GM18507 (cell line): ENCODE data around the gene ELMOD1.

Source experiments
- DNase-seq: peaks from one replicate; pipeline ENCODE4 v3.0.0; 2011; ENCODE audit warnings: low read depth; ENCODE audit not compliant: insufficient read length; ENCODE audit errors: extremely low spot score
- FAIRE-seq: peaks from 2 replicates; lab custom pipeline; 2011; peaks lifted over from hg19 to GRCh38; lab: Jason Lieb, UNC

Gene ELMOD1

DNA sequence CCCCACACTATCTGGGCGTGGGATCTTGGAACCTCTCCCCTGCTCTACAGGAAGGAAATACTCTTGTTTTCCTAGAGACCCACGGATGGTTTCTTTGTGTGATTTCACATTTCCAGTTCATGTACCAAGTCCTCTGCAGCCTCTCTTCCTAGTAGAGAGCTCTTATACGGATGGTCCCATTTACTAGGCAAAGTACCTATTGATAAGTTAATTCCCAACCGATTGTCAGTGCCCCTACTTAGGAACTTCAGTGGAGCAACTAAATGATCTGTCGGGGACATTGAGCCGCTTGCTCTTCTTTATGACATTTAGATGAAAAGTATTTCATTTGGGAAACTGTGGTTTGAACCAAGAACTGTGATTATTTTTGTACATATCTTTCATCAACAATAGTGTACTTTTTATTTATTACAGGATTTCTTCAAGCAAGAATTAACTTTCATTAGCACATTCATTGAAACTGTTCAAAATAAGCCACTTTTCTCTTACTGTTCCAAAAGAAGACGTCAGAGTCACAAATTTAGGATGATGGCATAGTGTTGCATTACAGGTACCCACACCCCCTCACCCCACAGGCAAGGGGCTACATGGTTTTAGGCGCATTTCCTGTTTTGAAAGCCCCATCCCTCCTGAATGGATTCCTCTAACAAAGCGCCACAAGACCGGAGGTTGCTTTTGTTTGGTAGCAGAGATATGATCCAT, 34.2 kb downstream of the ELMOD1 start:
- no peak for DNase-seq
- no peak for FAIRE-seq

DNA sequence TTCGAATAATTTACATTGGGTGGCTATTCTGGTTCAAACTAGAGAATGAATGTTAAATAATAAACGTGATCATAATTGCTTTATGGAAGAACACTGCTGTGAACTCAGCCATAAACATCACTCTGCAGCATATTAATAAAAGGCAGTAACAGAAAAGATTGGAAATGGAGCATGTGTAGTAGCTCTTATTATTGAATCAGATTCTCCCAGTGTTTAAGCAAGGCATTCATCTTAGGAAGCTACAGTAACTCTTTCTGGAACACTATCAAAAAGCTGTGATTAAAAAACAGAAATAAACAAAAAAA, 34.7 kb downstream of the ELMOD1 start:
- FAIRE-seq (no peak), DNase-seq (no peak)

DNA sequence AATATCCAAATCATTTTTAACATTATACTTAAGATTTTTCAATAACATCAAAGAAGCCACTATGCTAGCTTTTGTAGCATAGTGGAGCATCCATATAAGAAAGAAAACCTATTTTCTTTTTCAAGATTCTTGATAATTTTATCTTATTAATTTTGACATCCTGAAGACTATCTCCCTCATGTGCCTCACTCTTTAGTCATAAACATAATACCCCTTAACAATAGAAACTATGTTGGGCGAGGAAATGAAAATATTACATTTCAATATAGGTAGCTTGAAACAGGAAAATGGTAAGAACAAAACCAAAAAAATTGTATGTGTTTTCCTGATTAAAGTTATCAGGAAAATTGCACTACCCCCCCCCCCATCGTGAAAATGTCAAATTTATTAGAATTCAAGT, 40.1 kb downstream of the ELMOD1 start:
- DNase-seq: no peak

DNA sequence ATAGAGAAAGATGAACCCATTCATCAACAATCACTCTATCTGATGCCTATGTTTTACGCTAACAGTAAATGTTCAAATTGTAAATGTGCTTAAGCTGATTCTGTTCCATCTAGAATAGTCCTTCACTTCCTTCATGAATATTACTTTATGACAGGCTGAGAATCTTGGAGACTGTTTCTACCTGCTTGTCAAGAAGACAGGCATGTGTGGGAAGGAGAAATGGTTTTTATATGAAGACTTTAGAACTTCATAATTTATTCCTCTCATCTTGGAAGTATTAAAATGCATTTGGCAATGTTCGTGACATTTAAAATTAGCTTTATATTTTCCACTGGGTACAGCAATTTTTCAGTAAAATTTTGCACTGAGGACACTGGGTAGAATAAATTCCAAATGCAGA, 41.0 kb downstream of the ELMOD1 start:
- DNase-seq (no peak), FAIRE-seq (no peak)

More for the DNA sequence above, 40.1 kb downstream of the ELMOD1 start:
- FAIRE-seq: no peak

DNA sequence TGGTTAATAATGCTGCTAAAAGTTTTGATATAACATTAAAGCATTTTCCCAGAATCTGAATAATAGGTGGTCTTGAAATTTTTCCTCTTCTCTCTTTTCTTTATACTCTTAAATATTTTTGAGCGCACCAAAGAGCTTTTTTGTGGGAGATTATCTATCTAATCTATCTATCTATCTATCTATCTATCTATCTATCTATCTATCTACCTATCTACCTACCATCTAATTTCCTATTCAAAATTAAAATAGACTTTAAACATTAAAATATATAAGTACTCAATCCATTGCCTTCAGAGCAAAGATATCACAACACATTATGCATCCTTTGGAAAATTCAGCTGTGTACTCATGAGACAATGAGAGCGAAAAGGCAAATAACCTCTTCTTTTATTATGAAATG, 55.8 kb downstream of the ELMOD1 start:
- FAIRE-seq (no peak), DNase-seq (no peak)

DNA sequence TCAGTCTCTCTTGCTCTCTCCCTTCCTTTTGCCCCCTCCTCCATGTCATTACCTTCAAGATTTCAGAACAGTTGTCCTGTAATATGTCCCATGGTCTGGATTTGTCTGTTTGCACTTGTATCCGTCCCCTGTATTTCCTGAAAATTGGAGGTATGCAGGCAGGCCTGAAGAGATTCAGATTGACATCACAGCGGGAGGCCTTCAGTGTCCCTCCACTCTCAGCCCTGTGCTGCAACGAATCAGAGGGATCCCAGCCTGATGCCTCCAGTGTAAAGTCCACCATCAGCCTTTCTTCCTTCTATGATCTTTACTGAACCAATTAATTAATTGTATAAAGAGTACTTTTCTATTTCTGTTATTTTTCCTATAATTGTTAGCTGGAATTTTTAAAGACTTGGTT, 57.3 kb downstream of the ELMOD1 start:
- FAIRE-seq: no peak
- no peak for DNase-seq

DNA sequence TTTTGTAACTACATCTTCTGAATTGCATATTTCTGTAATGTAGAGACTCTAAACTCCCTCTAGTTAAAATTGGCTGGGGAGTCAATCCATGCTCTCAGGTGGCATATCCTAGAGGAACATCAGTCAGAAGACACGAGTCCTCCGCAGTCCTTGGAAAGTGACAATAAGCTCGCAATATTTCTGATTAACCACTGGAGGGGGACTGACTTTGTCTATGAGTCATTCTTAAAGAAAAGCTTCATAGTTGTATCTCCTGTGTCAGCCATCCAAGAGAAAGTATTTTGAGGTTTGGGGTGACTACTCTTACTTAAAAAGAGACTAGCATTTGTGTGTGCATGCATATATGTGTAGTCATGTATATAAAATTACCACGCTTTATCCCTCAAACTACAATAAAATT, 60.7 kb downstream of the ELMOD1 start:
- FAIRE-seq (no peak), DNase-seq (no peak)

DNA sequence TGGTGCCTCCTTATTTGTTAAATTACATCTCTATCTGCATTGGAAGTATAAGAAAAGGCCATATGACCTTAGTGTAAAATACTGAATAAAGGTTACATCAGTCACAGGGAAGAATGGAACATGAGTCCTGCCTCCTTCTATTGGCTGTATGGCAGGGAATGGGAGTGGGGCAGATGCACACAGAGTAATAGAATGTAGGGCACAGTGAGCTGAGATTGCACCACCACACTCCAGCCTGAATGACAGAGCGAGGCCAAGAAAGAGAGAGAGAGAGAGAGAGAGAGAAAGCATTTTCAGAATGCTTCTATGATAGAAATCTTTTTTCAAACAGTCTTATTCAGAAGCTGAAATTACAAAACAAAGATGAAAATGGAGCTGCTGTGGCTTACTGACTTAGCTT, 62.1 kb downstream of the ELMOD1 start:
- DNase-seq (no peak), FAIRE-seq (no peak)

DNA sequence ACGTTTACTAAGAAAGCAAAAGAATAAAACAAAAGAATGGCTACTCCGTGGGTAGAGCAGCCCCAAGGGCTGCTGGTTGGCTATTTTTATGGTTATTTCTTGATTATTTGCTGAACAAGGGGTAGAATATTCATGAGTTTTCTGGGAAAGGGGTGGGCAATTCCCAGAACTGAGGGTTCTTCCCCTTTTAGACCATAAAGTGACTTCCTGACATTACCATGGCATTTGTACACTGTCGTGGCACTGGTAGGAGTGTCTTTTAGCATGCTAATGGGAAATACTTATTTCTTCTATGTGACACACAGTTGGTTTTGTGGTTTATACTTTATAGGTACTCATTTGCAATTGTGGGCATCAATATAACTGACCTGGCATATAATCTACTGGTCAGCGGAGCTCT, 64.7 kb downstream of the ELMOD1 start:
- DNase-seq (no peak), FAIRE-seq (no peak)

DNA sequence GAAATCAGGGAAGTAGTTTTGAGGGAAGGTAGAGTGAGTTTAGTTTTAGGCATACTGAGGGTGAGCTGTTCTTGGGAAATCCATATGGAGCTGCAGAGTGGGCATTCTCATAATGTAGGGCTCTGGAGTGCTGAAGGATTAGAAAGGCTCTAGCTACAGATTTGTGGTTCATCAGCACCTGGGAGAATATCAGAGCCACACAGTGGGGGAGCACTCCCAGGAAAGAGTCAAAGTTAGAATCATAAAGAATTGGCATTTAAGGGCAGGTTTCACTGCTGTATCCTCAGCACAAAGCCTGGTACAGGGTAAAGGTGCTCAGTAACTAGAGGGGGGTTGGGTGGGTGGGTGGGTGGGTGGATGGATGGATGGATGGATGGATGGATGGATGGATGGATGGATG, 68.4 kb downstream of the ELMOD1 start:
- FAIRE-seq: no peak
- no peak for DNase-seq

DNA sequence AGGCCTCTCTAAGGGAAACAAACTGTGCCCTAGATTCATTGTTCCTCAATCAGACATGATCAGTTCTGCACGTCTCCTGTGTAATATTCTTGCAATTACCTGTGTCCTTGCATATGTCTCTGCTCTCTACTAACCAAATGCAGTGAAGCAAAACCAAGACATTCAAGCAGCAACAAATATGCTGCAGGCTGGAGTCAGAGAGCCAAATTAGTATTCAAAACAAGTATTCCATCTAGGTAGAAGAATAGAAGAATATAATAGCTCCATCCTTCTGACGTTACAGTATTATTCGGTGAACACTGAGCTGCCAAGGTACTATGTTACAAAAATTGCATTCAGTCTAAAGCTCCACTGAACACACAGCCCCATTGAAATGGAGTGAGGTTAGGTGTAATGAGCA, 69.1 kb downstream of the ELMOD1 start:
- DNase-seq: no peak
- no peak for FAIRE-seq

DNA sequence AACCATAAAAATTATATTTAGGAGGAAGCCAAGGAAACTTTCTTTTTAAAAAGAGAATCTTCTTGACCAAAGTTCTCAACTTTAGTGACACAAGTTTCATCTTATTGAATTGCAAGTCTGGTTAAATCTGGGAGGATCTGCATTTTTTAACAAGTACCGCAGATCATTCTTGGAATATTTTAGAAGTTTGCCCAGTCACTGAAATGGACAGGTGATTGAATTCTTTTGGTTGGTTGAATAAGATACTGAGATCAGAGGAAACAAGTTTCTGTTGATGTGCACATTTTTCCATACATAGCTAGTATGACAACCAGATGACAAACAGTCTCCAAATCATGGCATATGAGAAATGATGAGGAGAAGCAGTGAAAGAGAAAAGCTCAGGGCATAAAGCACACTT, 70.7 kb downstream of the ELMOD1 start:
- FAIRE-seq (no peak), DNase-seq (no peak)

DNA sequence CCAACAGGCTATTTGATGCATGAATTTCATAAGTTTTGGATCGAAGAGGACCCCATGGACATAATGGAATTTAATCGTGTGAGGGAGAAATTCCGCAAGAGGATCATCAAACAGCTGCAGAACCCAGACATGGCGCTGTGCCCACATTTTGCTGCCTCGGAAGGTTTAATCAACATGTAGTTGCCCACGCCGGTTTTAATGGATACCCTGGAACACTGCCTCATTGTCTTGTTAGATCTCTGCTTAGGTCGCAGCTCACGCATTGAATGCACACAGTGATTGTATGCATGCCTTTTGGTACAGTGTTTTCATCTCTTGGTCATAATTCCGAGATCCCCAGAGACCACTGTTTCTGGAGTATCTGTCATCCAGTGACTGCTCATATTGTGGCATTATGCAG, 74.1 kb downstream of the ELMOD1 start:
- no peak for DNase-seq
- FAIRE-seq: no peak

DNA sequence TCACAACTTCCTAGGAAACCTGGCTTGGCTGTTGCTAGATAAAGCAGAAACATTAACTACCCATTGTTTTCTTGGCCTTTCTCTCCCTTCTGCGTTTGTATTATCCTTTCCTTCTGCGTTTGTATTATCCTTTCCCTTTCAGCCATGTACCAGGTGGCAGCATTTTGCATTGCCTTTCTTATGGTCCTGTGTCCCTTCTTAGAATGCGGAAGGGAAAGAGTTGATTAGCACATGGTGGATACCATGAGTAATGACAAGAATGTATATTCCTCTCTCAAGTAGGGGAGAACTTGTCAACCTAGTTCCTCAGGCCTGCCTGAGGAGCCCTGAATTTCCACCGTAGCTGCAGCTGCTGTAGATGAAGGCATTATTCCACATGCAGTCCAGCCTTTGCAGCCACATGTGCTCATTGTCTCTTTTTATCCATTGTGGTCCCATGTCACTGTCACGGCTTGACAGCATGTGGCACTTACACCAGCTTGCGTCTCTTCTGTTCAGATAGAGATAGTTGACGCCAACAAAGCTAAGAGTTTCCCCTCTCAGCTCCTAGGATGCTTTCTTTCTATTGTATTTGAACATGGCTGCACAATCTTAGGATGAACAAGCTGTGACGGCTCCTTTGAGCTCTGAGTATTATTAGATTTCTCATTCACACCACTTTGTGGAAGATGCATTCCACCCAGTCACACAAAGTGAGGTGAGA, 76.1 kb downstream of the ELMOD1 start:
- FAIRE-seq (no peak), DNase-seq (no peak)

DNA sequence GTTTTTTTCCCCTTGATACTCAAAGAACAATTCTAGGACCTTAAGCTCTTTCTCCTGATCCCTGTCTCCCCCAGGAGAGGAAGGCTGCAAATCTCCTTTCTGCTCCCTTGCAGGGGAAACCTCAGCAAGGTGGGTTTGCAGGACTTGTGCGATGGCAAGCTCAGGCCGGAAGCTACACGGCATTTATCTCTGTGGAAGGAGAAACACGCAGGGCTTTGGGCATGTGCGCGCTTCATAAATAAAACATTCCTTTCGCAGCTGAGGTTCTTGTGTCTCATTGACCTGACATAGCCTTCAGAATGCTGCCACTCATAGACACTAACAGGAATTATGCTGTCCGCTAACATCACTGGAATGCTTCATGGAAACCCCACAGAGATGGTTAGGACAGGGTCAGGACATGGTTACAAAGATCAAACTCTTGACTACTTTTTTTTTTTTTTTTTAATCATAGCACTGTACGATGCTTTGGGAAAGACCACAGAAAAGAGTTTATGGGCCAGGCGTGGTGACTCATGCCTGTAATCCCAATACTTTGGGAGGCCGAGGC, 78.3 kb downstream of the ELMOD1 start:
- DNase-seq (no peak), FAIRE-seq (no peak)

DNA sequence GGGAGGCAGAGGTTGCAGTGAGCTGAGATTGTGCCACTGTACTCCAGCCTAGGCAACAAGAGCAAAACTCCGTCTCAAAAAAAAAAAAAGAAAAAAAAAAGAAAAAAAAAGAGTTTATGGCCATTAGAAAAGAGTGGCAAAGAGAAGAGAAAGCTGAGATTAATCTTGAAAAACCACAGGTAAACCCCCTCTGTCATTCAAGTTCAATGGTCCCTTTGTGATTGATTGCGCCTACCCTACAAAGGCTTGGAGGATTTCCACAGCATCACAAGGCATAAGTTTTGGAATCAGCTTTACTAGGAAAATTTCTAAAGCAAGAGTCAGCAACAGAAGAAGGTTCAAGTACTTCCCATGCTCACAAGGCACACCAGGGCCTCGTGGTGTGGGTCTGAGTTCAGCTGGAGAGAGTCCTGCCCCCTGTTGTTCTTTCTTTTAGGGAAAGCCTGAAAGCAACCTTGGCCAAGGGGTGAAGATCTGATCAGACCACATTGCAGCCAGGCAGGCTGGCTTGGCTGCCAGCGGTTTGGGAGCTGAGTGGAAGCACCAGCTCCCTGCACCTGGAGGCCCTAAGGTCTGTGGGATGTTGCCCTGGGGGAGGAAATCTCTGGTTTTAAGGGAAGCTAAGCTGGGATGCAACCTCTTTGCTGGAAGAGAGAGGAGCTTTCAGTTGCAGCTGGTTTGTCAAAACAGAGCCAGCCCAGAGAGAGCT, 79.1 kb downstream of the ELMOD1 start:
- FAIRE-seq (no peak), DNase-seq (no peak)

DNA sequence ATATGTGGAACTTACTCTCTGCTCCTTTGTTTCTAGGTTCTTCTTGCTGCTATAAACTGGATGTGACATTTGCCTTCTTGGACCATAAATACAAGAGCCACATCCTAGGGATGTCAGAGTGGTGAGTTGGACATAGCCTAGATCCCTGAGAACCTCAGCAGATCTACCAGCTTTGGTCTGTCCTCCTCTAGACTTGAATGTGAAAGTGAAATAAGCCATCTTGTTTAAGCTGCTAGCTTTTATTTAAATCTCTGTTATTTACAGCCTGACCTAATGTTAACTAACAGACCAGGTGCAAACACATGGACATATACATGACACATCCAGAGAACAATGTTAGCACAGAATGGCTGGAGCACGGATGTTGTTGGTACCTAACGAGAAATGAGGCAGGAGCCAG, 85.0 kb downstream of the ELMOD1 start:
- FAIRE-seq (no peak), DNase-seq (no peak)

DNA sequence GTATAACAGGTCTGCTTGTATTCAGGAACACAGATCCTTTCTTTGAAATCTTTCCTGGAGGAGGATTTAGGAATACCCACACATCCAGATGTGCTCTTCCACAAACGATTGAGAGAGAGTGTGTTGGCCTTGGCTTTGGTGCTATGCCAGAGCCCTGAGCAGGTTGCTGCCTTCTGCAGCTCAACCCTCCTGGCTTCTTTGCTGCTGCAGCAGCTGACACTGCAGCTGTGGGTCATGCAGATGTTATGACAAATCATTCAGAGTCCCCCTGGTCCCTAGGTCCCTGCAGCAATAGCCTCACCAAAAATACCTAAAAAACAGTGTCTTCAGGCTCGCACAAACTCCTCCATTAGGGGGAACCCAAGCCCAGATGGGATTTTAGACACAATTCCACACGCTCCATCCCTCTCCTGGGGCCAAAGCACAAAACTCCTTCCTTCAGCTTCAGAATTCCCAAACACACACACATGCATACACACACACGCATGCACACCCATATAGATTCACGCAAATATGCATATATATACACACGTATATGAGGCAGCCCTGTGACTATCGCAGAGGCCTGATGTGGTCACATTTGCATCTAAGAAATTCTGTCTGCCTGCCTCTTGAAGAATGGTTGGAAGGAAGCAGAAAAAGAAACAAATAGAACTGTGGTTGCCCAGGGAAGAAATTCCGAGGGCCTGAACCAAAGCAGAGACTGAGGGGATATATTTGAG, 85.5 kb downstream of the ELMOD1 start:
- no peak for FAIRE-seq
- DNase-seq: no peak

DNA sequence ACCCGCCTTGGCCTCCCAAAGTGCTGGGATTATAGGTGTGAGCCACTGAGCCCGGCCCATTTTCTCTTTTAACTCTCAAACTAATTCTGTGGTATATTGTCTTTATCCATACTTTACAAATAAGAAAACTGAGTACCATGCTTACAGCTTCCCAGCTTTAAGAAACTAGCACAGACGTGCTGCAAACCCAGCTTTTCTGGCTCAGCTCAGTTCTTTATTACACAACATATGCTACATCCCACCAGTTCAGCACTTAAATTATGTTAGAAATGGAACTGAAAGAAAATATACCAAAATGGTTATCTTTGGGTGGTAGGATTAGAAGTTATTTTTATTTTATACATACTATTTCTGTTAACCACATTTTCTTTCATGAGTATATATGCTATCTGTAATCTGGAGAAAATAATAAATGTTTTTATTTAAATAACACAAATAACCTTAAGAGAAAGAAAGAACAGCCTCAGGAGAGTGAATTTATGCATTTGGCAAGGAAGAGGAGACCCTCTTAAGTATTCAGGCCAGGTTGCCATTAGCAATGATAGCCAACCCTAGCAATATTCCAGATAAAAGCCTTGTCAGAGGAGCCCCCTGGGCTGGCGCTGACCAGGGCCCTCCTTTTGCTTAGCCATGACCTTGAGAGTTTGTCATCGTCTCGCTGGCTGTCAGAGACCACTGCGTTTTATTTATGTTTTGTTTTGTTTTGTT, 87.1 kb downstream of the ELMOD1 start:
- DNase-seq (no peak), FAIRE-seq (no peak)

DNA sequence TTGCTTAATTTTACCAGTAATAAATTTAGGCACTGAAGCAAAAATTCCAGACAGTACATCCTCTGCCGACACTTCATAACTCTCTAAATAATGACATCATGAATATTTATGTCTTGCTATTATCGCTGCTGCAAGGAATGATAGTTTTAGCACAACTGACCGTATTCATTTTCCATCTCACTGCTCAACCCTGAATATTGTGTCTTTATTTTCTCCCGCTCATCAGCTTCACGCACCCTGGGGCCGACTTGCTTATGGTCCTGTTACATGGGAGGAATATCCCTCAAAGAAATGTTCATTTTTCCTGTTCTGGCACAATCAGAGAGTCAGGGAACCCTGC, 87.7 kb downstream of the ELMOD1 start:
- no peak for FAIRE-seq
- DNase-seq: no peak
